A549 treated with DMSO at 1 μM for 4 hours (cell line): ENCODE data around the gene LPIN2. TPM values are rescaled to one million over a fixed set of nuclear protein-coding genes. Genes with fewer than 3 reads are reported as not detected.

ENCODE experiments used
- total RNA-seq: library from RNA; stranded (reverse); fragments of 200-300 nt; extraction: Qiagen RNA extraction; gene quantifications from 5 replicates; pipeline ENCODE4 v1.2.3, GENCODE V29; 2022; ENCODE audit warnings: low read depth

The LPIN2 gene, protein sequence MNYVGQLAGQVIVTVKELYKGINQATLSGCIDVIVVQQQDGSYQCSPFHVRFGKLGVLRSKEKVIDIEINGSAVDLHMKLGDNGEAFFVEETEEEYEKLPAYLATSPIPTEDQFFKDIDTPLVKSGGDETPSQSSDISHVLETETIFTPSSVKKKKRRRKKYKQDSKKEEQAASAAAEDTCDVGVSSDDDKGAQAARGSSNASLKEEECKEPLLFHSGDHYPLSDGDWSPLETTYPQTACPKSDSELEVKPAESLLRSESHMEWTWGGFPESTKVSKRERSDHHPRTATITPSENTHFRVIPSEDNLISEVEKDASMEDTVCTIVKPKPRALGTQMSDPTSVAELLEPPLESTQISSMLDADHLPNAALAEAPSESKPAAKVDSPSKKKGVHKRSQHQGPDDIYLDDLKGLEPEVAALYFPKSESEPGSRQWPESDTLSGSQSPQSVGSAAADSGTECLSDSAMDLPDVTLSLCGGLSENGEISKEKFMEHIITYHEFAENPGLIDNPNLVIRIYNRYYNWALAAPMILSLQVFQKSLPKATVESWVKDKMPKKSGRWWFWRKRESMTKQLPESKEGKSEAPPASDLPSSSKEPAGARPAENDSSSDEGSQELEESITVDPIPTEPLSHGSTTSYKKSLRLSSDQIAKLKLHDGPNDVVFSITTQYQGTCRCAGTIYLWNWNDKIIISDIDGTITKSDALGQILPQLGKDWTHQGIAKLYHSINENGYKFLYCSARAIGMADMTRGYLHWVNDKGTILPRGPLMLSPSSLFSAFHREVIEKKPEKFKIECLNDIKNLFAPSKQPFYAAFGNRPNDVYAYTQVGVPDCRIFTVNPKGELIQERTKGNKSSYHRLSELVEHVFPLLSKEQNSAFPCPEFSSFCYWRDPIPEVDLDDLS
- total RNA-seq: 13.5 to 16.7 TPM (median 15.6 TPM) in 5 replicates

DNA sequence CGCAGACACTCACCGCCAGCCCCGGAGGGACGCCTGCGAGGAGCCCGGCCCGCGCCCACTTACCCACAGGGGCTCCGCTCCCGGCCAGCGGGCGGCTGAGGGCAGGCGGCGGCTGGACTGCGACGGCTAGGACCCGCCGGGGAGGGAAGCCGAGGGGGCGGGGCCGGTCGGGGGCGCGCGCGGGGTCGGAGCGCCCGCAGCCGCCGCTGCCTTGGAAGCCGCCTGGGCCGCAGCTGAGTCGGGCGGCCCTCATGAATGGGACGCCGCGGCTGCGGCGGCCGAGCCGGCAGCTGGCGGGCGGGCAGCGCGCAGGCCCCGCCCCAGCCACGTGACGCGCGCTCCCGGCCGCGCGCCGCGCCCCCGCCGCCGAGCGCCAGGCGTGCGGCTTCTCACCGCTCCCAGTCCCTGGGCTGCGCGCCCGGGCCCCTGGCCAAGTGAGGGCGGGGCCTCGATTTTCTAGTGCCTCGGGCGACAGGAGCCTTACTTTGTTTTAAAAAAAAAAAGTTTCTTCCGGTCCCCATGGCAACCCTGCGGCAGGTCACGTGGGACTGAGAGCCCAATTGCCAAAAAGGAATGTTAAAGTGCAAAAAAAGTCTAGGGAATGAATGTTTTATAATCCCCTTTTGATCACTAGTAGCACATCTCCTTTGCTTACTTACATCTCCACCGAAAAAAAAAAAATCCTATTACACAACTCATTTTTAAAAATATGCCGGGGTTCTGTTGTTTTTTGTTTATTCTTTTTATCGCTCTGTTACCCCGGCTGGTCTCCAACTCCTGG lies at the start of gene LPIN2:
LPIN2 (minus strand) TSS at position 121 of the 781 bp plus-strand sequence. CDS start 52,304 bp downstream, outside the sequence.

Other genes with a start within 250 kb of the LPIN2 start
- gene EMILIN2, start 166.1 kb downstream of the LPIN2 start, total RNA-seq: 8.7 to 13.8 TPM (median 12.0 TPM) in 5 replicates
- gene MYOM1, start 206.8 kb upstream of the LPIN2 start, total RNA-seq: 0.11 to 0.22 TPM (median 0.15 TPM) in 5 replicates
- gene MYL12A, start 234.7 kb upstream of the LPIN2 start, total RNA-seq: 272 to 322 TPM (median 322 TPM) in 5 replicates
- 381 to 420 TPM (median 390 TPM) in 5 replicates for gene MYL12B, start 249.0 kb upstream of the LPIN2 start, total RNA-seq